WTC11 (cell line): ENCODE data around the gene TAS2R42. TPM values are rescaled to one million over a fixed set of nuclear protein-coding genes. Genes with fewer than 3 reads are reported as not detected.

Source experiments
- ATAC-seq: fragments of 200-7000 bp; cut with Tn5 transposase; 2 replicates; pipeline ENCODE4 v1.10.0; 2021; ENCODE audit warnings: mild to moderate bottlenecking, moderate library complexity
- CTCF ChIA-PET: fragments of 300-600 bp; sonication (Branson Sonifier 250); formaldehyde crosslinking; loops from one replicate; lab custom pipeline; 2021; ENCODE audit warnings: antibody characterized with exemption; lab: Charles Lee
- POLR2A ChIA-PET: fragments of 350-600 bp; sonication (Branson Sonifier 250); formaldehyde crosslinking; loops from one replicate; lab custom pipeline; 2021; ENCODE audit warnings: antibody characterized with exemption; lab: Charles Lee
- DNase-seq: peaks from one replicate; pipeline ENCODE4 v3.0.0; 2021; ENCODE audit warnings: low spot score
- H3K27ac Mint-ChIP-seq: 2 replicates; pipeline ENCODE4 v1.8.0; 2021; ENCODE audit warnings: mixed read lengths
- H3K27me3 Mint-ChIP-seq: 2 replicates; pipeline ENCODE4 v1.8.0; 2021; ENCODE audit warnings: low read depth, mild to moderate bottlenecking, moderate library complexity, mixed read lengths
- H3K36me3 Mint-ChIP-seq: 2 replicates; pipeline ENCODE4 v1.8.0; 2021; ENCODE audit warnings: mixed read lengths
- H3K4me1 Mint-ChIP-seq: 2 replicates; pipeline ENCODE4 v1.8.0; 2022; ENCODE audit warnings: mixed read lengths
- H3K4me3 Mint-ChIP-seq: 2 replicates; pipeline ENCODE4 v1.8.0; 2021; ENCODE audit warnings: mild to moderate bottlenecking, moderate library complexity, mixed read lengths
- H3K9me3 Mint-ChIP-seq: 2 replicates; pipeline ENCODE4 v1.8.0; 2021; ENCODE audit warnings: mixed read lengths
- EMX1 ChIP-seq: fragments of 250-450 bp; sonication (Bioruptor Pico); IDR thresholded peaks from 2 replicates; pipeline ENCODE4 v1.8.0; 2021; ENCODE audit warnings: mild to moderate bottlenecking
- GABPB1 ChIP-seq: sonication (generic); formaldehyde crosslinking; IDR thresholded peaks from 2 replicates; pipeline ENCODE4 v1.8.1; 2023; ENCODE audit warnings: mild to moderate bottlenecking, missing genetic modification reagents
- HMGA2 ChIP-seq: fragments of 250-450 bp; sonication (Bioruptor Pico); IDR thresholded peaks from 2 replicates; pipeline ENCODE4 v1.4.0; 2021; ENCODE audit warnings: mild to moderate bottlenecking, moderate library complexity
- NFE2L1 ChIP-seq: sonication (generic); formaldehyde crosslinking; IDR thresholded peaks from 2 replicates; pipeline ENCODE4 v1.8.1; 2023; ENCODE audit warnings: missing genetic modification reagents
- NR1H2 ChIP-seq: sonication (generic); formaldehyde crosslinking; IDR thresholded peaks from 2 replicates; pipeline ENCODE4 v1.9.0; 2021; ENCODE audit warnings: mild to moderate bottlenecking, moderate library complexity, missing genetic modification reagents
- ZNF263 ChIP-seq: sonication (generic); formaldehyde crosslinking; IDR thresholded peaks from 2 replicates; pipeline ENCODE4 v1.8.1; 2022; ENCODE audit warnings: low read depth, mild to moderate bottlenecking, moderate library complexity, missing genetic modification reagents
- ZNF671 ChIP-seq: fragments of 250-450 bp; sonication (Bioruptor Pico); IDR thresholded peaks from 2 replicates; pipeline ENCODE4 v1.8.0; 2021; ENCODE audit warnings: mild to moderate bottlenecking
- total RNA-seq: library from RNA; stranded (reverse); gene quantifications from 3 replicates; pipeline ENCODE4 v1.2.3, GENCODE V29; 2021
- TF ChIP-seq, protein P1 (sequence below): fragments of 250-450 bp; sonication (Bioruptor Pico); IDR thresholded peaks from 2 replicates; pipeline ENCODE4 v1.8.0; 2021; ENCODE audit warnings: mild to moderate bottlenecking
- TF ChIP-seq, protein P2 (sequence below): sonication (generic); formaldehyde crosslinking; IDR thresholded peaks from 2 replicates; pipeline ENCODE4 v1.8.1; 2023; ENCODE audit warnings: mild to moderate bottlenecking, moderate library complexity, missing genetic modification reagents
- TF ChIP-seq, protein P3 (sequence below): sonication (generic); formaldehyde crosslinking; IDR thresholded peaks from 2 replicates; pipeline ENCODE4 v1.8.1; 2023; ENCODE audit warnings: mild to moderate bottlenecking, missing genetic modification reagents
- TF ChIP-seq, protein P4 (sequence below): sonication (generic); formaldehyde crosslinking; IDR thresholded peaks from 2 replicates; pipeline ENCODE4 v1.8.1; 2022; ENCODE audit warnings: mild to moderate bottlenecking, moderate library complexity, missing genetic modification reagents
- TF ChIP-seq, protein P5 (sequence below): sonication (generic); formaldehyde crosslinking; IDR thresholded peaks from 2 replicates; pipeline ENCODE4 v1.8.0; 2022; ENCODE audit warnings: mild to moderate bottlenecking, missing genetic modification reagents
- TF ChIP-seq, protein P6 (sequence below): fragments of 250-450 bp; sonication (Bioruptor Pico); conservative IDR thresholded peaks from 2 replicates; pipeline ENCODE4 v1.9.0; 2021; ENCODE audit warnings: mild to moderate bottlenecking

Gene TAS2R42
- total RNA-seq, 1 experiment from 2014 or later: not detected

DNA sequence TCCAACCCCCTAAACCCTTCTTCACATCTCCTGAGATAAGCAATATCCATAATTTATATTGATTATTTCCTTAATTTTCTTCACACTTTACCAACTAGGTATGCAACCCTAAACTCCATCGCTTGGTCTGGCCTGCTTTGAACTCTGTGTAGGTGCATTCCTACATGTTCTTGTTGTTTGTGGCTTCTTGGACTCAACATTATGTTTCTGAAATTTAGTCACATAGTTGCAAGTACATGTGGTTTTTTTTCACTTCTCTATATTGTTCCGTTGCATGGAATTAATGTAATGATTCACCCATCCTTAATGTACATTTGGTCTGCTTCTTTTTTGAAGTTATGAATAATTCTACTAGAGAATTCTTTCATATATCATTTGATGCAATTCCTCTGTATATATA, 50.7 kb downstream of the TAS2R42 start:
- CTCF ChIA-PET: no interaction called here
- DNase-seq (no peak), ATAC-seq (no peak)
- peaks cover 3% of the 10 kb centered on the region; the same call in 1 of the 2 replicates for H3K9me3 Mint-ChIP-seq
- POLR2A ChIA-PET: no interaction called here
- H3K27me3 Mint-ChIP-seq: no peaks in the 10 kb centered on the region
- H3K4me3 Mint-ChIP-seq: no peak overlapping the region
- no peak overlapping the region for H3K27ac Mint-ChIP-seq
- no peak for TF ChIP-seq NFE2L1
- TF ChIP-seq, protein P1, sequence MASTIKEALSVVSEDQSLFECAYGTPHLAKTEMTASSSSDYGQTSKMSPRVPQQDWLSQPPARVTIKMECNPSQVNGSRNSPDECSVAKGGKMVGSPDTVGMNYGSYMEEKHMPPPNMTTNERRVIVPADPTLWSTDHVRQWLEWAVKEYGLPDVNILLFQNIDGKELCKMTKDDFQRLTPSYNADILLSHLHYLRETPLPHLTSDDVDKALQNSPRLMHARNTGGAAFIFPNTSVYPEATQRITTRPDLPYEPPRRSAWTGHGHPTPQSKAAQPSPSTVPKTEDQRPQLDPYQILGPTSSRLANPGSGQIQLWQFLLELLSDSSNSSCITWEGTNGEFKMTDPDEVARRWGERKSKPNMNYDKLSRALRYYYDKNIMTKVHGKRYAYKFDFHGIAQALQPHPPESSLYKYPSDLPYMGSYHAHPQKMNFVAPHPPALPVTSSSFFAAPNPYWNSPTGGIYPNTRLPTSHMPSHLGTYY (CRISPR knock-in tag): no peak
- TF ChIP-seq, protein P2, sequence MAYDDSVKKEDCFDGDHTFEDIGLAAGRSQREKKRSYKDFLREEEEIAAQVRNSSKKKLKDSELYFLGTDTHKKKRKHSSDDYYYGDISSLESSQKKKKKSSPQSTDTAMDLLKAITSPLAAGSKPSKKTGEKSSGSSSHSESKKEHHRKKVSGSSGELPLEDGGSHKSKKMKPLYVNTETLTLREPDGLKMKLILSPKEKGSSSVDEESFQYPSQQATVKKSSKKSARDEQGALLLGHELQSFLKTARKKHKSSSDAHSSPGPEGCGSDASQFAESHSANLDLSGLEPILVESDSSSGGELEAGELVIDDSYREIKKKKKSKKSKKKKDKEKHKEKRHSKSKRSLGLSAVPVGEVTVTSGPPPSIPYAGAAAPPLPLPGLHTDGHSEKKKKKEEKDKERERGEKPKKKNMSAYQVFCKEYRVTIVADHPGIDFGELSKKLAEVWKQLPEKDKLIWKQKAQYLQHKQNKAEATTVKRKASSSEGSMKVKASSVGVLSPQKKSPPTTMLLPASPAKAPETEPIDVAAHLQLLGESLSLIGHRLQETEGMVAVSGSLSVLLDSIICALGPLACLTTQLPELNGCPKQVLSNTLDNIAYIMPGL: no peak
- no peak for TF ChIP-seq ZNF263
- TF ChIP-seq, protein P3, sequence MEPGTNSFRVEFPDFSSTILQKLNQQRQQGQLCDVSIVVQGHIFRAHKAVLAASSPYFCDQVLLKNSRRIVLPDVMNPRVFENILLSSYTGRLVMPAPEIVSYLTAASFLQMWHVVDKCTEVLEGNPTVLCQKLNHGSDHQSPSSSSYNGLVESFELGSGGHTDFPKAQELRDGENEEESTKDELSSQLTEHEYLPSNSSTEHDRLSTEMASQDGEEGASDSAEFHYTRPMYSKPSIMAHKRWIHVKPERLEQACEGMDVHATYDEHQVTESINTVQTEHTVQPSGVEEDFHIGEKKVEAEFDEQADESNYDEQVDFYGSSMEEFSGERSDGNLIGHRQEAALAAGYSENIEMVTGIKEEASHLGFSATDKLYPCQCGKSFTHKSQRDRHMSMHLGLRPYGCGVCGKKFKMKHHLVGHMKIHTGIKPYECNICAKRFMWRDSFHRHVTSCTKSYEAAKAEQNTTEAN (CRISPR knock-in tag): no peak
- TF ChIP-seq, protein P4, sequence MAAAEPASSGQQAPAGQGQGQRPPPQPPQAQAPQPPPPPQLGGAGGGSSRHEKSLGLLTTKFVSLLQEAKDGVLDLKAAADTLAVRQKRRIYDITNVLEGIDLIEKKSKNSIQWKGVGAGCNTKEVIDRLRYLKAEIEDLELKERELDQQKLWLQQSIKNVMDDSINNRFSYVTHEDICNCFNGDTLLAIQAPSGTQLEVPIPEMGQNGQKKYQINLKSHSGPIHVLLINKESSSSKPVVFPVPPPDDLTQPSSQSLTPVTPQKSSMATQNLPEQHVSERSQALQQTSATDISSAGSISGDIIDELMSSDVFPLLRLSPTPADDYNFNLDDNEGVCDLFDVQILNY (CRISPR knock-in tag): no peak
- TF ChIP-seq, protein P5, sequence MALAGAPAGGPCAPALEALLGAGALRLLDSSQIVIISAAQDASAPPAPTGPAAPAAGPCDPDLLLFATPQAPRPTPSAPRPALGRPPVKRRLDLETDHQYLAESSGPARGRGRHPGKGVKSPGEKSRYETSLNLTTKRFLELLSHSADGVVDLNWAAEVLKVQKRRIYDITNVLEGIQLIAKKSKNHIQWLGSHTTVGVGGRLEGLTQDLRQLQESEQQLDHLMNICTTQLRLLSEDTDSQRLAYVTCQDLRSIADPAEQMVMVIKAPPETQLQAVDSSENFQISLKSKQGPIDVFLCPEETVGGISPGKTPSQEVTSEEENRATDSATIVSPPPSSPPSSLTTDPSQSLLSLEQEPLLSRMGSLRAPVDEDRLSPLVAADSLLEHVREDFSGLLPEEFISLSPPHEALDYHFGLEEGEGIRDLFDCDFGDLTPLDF (CRISPR knock-in tag): no peak
- no peak for TF ChIP-seq EMX1 (CRISPR knock-in tag)
- TF ChIP-seq GABPB1 (CRISPR knock-in tag): no peak
- no peak for TF ChIP-seq HMGA2 (CRISPR knock-in tag)
- TF ChIP-seq NR1H2 (CRISPR knock-in tag): no peak
- no peak for TF ChIP-seq ZNF671 (CRISPR knock-in tag)
- TF ChIP-seq, protein P6, sequence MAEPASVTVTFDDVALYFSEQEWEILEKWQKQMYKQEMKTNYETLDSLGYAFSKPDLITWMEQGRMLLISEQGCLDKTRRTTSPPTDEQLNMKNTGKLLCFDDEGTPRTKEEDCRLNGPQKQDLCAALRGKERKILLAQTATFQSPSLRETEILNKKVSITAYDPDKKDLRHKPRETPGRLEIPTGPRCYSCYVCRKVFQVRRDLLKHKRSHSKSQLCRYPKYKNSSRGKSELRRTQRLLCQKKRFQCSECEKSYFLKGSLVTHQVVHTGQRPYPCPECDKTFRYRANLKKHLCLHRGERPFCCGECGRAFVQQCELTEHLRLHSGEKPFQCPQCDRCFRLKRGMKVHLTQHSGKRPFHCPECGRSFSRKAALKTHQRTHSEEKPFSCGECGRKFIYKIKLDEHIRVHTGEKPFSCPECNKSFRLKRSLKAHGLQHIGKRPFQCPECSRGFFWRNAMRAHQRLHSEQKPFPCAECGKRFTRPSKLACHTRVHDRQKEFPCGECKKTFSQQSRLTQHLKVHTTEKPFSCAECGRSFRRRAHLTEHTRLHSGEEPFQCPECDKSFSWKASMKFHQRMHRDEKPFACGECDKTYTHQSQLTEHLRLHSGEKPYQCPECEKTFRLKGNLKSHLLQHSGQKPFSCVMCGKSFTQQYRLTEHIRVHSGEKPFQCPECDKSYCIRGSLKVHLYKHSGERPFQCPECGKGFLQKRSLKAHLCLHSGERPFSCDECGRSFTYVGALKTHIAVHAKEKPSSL (CRISPR knock-in tag): no peak
- H3K4me1 Mint-ChIP-seq: peaks cover 4% of the 10 kb centered on the region; the same call in 1 of the 2 replicates
- peaks cover 13% of the 10 kb centered on the region for H3K36me3 Mint-ChIP-seq

Other genes starting within 250 kb of the TAS2R42 start
- 1.1 to 1.3 TPM (median 1.1 TPM) in 3 replicates for gene TAS2R14, start 247.7 kb downstream of the TAS2R42 start, total RNA-seq
- 0.25 to 0.73 TPM (median 0.59 TPM) in 3 replicates for gene TAS2R50, start 200.0 kb downstream of the TAS2R42 start, total RNA-seq
- gene TAS2R20, start 188.6 kb downstream of the TAS2R42 start, total RNA-seq: 0.73 to 0.81 TPM (median 0.73 TPM) in 3 replicates
- 1.0 to 1.4 TPM (median 1.1 TPM) in 3 replicates for gene TAS2R19, start 164.3 kb downstream of the TAS2R42 start, total RNA-seq
- 1.2 to 2.0 TPM (median 1.9 TPM) in 3 replicates for gene TAS2R31, start 155.5 kb downstream of the TAS2R42 start, total RNA-seq
- 0.44 to 0.85 TPM (median 0.69 TPM) in 3 replicates for gene TAS2R46, start 124.6 kb downstream of the TAS2R42 start, total RNA-seq
- 0.28 to 0.55 TPM (median 0.53 TPM) in 3 replicates for gene TAS2R43, start 94.6 kb downstream of the TAS2R42 start, total RNA-seq
- 1.2 to 1.7 TPM (median 1.4 TPM) in 3 replicates for gene TAS2R30, start 52.3 kb downstream of the TAS2R42 start, total RNA-seq
- gene SMIM10L1, start 15.7 kb downstream of the TAS2R42 start, total RNA-seq: 11.8 to 12.3 TPM (median 12.2 TPM) in 3 replicates
- gene PRB3, start 82.8 kb upstream of the TAS2R42 start, total RNA-seq: 0.77 to 1.2 TPM (median 1.2 TPM) in 3 replicates
- not detected in 3 replicates for gene PRB4, start 123.5 kb upstream of the TAS2R42 start, total RNA-seq
- not detected in 3 replicates for gene PRB2, start 208.6 kb upstream of the TAS2R42 start, total RNA-seq